Measurements from ENCODE around the gene IMPG1.

DNA sequence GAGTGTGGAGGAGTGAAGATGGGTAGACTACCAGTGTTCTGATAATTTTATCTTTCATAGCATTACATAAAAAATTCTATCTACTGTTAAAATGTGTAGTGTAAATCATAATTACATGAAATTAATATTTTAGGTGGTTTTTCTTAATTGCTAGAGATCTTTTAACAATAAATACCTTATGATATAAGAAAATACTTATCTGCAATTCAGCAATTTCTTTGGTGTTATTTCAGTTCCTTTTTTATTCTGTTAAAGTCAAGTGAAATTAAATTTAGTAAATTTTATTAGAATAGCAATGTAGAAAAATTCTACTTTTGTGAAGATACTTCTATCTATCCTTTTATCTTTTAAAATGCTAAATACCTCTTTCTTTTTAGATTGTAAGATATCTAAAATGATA, 104.3 kb downstream of the IMPG1 start:
- no peak for TF ChIP-seq CHD1 (IDR thresholded peaks at IDR 0.05; ENCODE audit: low read depth, low read length)
- no peak for TF ChIP-seq CTCF (IDR thresholded peaks at IDR 0.05; ENCODE audit: control extremely low read depth in 1 of 3, insufficient read depth in 1 of 3, low read depth in 1 of 3, low read length in 3 of 3)
- no peak for TF ChIP-seq SUZ12 (IDR thresholded peaks at IDR 0.05; ENCODE audit: low read length)
- TF ChIP-seq GABPA (IDR thresholded peaks at IDR 0.05; ENCODE audit: borderline replicate concordance, insufficient read depth, low read length), result no peak
- TF ChIP-seq RNF2 (IDR thresholded peaks at IDR 0.05; ENCODE audit: borderline replicate concordance, low read depth, low read length, missing control alignments, poor library complexity, severe bottlenecking), result no peak
- TF ChIP-seq YY1 (IDR thresholded peaks at IDR 0.05; ENCODE audit: low read depth, low read length), result no peak
- no peak for TF ChIP-seq POLR2A (IDR thresholded peaks at IDR 0.05; ENCODE audit: control extremely low read depth in 1 of 2, low read depth in 2 of 2, low read length in 2 of 2)
- no peak for TF ChIP-seq MAX (IDR thresholded peaks at IDR 0.05)
- TF ChIP-seq RAD21 (IDR thresholded peaks at IDR 0.05 in 1 of 2, conservative IDR thresholded peaks at IDR 0.05 in 1 of 2; ENCODE audit: low read depth in 2 of 2, low read length in 2 of 2), result no peak
- TF ChIP-seq JUN (IDR thresholded peaks at IDR 0.05; ENCODE audit: low read depth, low read length), result no peak
- TF ChIP-seq SIN3A (conservative IDR thresholded peaks at IDR 0.05 in 1 of 2, IDR thresholded peaks at IDR 0.05 in 1 of 2; ENCODE audit: low read depth in 1 of 2, low read length in 2 of 2), result no peak
- TF ChIP-seq POLR2AphosphoS5 (IDR thresholded peaks at IDR 0.05; ENCODE audit: low read depth, low read length), result no peak
